ENCODE data around the gene POLR2F. TPM values are rescaled to one million over a fixed set of nuclear protein-coding genes. Genes with fewer than 3 reads are reported as not detected.

Gene POLR2F
- total RNA-seq, 4 donors from 2014 or later = 33.3 to 83.9 (median 57.6) TPM

- no peak overlapping the region for H3K4me3 ChIP-seq (ENCODE audit: low read depth, poor library complexity, severe bottlenecking)
- DNase-seq (ENCODE audit: low spot score in 2 of 2) = no peak
- 76 to 80% methylated on average over 8 of the region's 8 CpGs for WGBS, 2 donors
- intact Hi-C loops (cut with DNase I; ENCODE audit: low total_unique reads) = no loop called here
- TF ChIP-seq POLR2A (IDR thresholded peaks at IDR 0.05) (no peak), CTCF (IDR thresholded peaks at IDR 0.05) (no peak)
Observed at GRCh38 chr22:37979782-37980181, 26.3 kb downstream of the POLR2F start.

GRCh38 chr22:37981282-37982011 lies 27.9 kb downstream of the POLR2F start:
- DNase-seq (ENCODE audit: low spot score in 2 of 2) = no peak
- intact Hi-C loops (cut with DNase I; ENCODE audit: low total_unique reads) = no loop called here
- TF ChIP-seq POLR2A (IDR thresholded peaks at IDR 0.05) (no peak), CTCF (IDR thresholded peaks at IDR 0.05) (no peak)
- H3K4me3 ChIP-seq (ENCODE audit: low read depth, poor library complexity, severe bottlenecking) = no peak overlapping the region
- 83 to 87% methylated on average over 5 to 6 of the region's 6 CpGs for WGBS, 2 donors

GRCh38 chr22:37982151-37982785 lies 28.8 kb downstream of the POLR2F start:
- TF ChIP-seq POLR2A (IDR thresholded peaks at IDR 0.05) = no peak
- TF ChIP-seq CTCF (IDR thresholded peaks at IDR 0.05) = no peak
- no peak overlapping the region for H3K4me3 ChIP-seq (ENCODE audit: low read depth, poor library complexity, severe bottlenecking)
- WGBS, 2 donors = 60 to 69% methylated on average over 8 of the region's 8 CpGs
- DNase-seq (ENCODE audit: low spot score in 2 of 2) = no peak
- intact Hi-C loops (cut with DNase I; ENCODE audit: low total_unique reads) = no loop called here

- WGBS, 2 donors = 67 to 73% methylated on average over 74 to 79 of the region's 84 CpGs
- H3K4me3 ChIP-seq (ENCODE audit: low read depth, poor library complexity, severe bottlenecking) = no peak overlapping the region
- intact Hi-C loops (cut with DNase I; ENCODE audit: low total_unique reads) = no loop called here
- no peak for TF ChIP-seq POLR2A (IDR thresholded peaks at IDR 0.05)
- TF ChIP-seq CTCF (IDR thresholded peaks at IDR 0.05) = no peak
- no peak for DNase-seq (ENCODE audit: low spot score in 2 of 2)
Observed at GRCh38 chr22:37982938-37983859, 29.7 kb downstream of the POLR2F start.

- H3K4me3 ChIP-seq (ENCODE audit: low read depth, poor library complexity, severe bottlenecking) = no peak within 1 kb of the TSS
- WGBS, 2 donors = 71 to 72% methylated on average over 42 of the region's 42 CpGs
- intact Hi-C loops (cut with DNase I; ENCODE audit: low total_unique reads) = no loop called here
- DNase-seq (ENCODE audit: low spot score in 2 of 2) = no peak
- no peak for TF ChIP-seq CTCF (IDR thresholded peaks at IDR 0.05)
- TF ChIP-seq POLR2A (IDR thresholded peaks at IDR 0.05) = no peak
Observed at GRCh38 chr22:37983860-37984791, 30.6 kb downstream of the POLR2F start, which contains the start of gene SOX10. Gene SOX10 (minus strand): TSS chr22:37984555. CDS start chr22:37983784, 771 bp downstream.

All from lower leg skin (tissue), 4 donors.